Measurements from ENCODE around the gene UMAD1.

DNA sequence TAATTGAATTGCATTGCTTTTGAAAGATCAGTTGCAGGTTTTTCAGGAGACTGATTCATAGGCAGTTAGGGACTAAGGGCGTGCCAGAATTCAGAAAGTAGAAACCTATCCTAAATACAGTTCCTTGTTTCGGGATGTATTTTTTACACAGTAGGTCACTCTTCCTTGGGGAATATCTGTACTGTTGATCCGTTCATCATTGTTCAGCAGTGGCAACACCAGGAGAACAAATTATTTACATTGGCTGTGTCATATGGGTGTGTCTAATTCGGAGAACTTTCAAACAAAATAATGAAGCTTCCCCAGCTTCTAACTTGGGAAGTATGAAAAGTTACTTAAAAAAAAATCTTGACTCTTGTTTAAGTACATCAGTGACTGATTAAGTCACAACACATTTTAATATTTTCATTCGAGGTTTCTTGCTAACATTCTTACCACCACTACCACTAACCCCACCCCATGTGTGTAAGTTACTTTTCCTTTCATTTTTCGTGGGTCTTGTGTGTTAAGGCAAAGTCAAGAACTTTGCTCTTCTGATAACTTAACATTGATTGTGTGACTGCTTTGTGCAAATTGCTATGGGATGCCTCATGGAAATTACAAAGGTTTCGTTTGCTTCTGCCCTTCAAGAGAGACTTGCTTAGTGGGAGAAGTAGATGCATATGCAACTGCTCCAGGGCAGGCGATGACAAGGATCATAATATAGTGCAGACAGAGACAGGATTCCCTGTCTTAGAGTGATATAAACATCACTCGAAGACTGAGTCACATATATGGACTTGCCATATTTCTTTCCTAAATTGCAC, 121.6 kb downstream of the UMAD1 start:
- TF ChIP-seq POLR2A (IDR thresholded peaks at IDR 0.05), result no peak
- no peak for TF ChIP-seq POLR2AphosphoS5 (IDR thresholded peaks at IDR 0.05)
